AG04450 (cell line): ENCODE data around the gene CD180. TPM values are rescaled to one million over a fixed set of nuclear protein-coding genes. Genes with fewer than 3 reads are reported as not detected.

ENCODE experiments used
- CTCF ChIA-PET: fragments of 300-600, 350-600 bp; formaldehyde crosslinking; extraction: SDS; loops from one replicate; lab custom pipeline; 2022; ENCODE audit warnings: antibody characterized with exemption, inconsistent platforms; lab: Charles Lee
- POLR2A ChIA-PET: fragments of 350-600 bp; formaldehyde crosslinking; extraction: SDS; loops from one replicate; lab custom pipeline; 2021; ENCODE audit warnings: antibody characterized with exemption, inconsistent platforms; lab: Yijun Ruan, JAX
- DNase-seq: peaks from one replicate; pipeline ENCODE4 v3.0.0-alpha.2; 2011; ENCODE audit warnings: low read depth, low spot score
- H3K27ac ChIP-seq: one replicate; pipeline ENCODE4 v1.5.1; 2012; ENCODE audit warnings: low read depth, low read length, control low read depth
- H3K27me3 ChIP-seq: one replicate; pipeline ENCODE4 v1.6.0; 2012; ENCODE audit warnings: low read length; ENCODE audit not compliant: control insufficient read depth, insufficient read depth
- H3K4me3 ChIP-seq: 2 replicates; pipeline ENCODE4 v1.5.1; 2011; ENCODE audit warnings: mild to moderate bottlenecking, low read depth, low read length, control low read depth
- H3K9me3 ChIP-seq: 2 replicates; pipeline ENCODE4 v1.5.1; 2012; ENCODE audit warnings: low read length; ENCODE audit not compliant: control insufficient read depth, insufficient read depth
- polyA plus RNA-seq: library from polyadenylated mRNA; depleted of rRNA; stranded (reverse); fragments of >200 nt; gene quantifications from 2 replicates; pipeline ENCODE4 v1.2.3, GENCODE V29; 2011
- TF ChIP-seq, protein P1 (sequence below): IDR thresholded peaks from 2 replicates; pipeline ENCODE4 v1.5.1; 2011; ENCODE audit warnings: low read depth, low read length, control low read depth, inconsistent platforms

The CD180 gene
- polyA plus RNA-seq, 1 experiment = not detected

DNA sequence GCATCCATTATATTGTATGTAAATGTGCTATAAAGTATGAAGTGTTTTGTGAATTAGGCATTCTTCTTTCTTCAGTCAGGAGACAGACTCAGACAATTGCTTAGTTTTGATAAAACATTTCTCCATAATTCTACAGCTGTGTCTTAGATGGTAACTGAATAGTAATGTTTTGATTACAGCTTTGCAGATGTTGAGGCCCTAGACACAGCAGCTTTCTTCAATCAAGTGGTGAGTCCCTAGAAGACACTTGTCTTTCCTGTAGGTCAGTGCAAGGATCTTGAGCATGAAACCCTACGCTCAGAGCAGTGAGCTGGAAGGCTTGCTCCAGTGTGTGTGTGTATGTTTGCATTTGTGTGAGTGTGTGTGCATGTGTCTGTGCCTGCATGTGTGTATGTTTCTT lies 46.8 kb upstream of the CD180 start:
- TF ChIP-seq, protein P1, sequence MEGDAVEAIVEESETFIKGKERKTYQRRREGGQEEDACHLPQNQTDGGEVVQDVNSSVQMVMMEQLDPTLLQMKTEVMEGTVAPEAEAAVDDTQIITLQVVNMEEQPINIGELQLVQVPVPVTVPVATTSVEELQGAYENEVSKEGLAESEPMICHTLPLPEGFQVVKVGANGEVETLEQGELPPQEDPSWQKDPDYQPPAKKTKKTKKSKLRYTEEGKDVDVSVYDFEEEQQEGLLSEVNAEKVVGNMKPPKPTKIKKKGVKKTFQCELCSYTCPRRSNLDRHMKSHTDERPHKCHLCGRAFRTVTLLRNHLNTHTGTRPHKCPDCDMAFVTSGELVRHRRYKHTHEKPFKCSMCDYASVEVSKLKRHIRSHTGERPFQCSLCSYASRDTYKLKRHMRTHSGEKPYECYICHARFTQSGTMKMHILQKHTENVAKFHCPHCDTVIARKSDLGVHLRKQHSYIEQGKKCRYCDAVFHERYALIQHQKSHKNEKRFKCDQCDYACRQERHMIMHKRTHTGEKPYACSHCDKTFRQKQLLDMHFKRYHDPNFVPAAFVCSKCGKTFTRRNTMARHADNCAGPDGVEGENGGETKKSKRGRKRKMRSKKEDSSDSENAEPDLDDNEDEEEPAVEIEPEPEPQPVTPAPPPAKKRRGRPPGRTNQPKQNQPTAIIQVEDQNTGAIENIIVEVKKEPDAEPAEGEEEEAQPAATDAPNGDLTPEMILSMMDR = no peak
- Histone ChIP-seq H3K27me3 (no peaks in the 10 kb centered on the region), H3K27ac (no peak overlapping the region), H3K9me3 (no peaks in the 10 kb centered on the region), H3K4me3 (no peak overlapping the region)
- DNase-seq = no peak
- CTCF ChIA-PET = interaction anchor here (5.9 kb wide), 1 partner anchor 1008 kb away, joined by 102 read pairs; no protein-coding TSS in a partner anchor
- POLR2A ChIA-PET = no interaction called here

DNA sequence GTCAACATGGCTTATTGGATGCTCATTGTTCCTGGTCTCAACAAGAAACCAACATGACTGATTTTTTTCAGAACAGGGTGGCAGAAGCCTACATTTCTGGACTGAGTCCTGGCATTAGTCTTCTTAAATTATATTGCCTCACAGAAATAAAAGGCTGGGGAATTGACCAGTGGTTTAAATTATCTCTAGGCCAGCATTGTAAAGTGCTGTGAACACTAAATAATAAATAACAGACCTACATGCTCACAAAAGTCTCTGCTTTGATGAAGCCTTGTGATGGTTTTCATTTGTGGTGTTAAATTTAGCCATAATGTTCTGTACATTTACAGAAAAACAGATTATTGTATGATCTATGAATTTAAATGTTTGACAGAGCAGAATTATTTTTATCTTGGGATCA lies 44.7 kb upstream of the CD180 start:
- ChIA-PET POLR2A (no interaction called here), CTCF (no interaction called here)
- no peaks in the 10 kb centered on the region for H3K27me3 ChIP-seq
- TF ChIP-seq, protein P1 = no peak
- DNase-seq = no peak
- no peaks in the 10 kb centered on the region for H3K9me3 ChIP-seq
- no peak overlapping the region for H3K27ac ChIP-seq
- H3K4me3 ChIP-seq = no peak overlapping the region

DNA sequence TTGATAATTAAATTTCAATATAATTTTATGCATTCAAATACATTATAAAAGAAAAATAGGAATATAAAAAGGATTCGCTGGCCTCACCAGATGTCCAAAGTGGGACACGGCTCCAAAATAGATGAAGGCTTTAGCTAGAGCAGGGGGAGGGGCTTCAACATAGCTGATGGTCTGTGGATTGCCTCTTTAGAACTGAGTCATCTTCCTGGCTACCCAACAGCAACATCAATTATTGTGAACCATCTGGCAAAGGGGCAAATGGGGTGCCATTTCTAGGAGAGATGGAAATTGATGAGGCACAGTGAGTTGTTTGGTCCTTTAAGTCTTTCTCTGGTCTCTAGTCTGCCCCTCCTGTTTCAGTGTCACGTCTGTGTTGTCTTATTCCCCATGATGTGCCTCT lies 44.2 kb upstream of the CD180 start:
- no peak overlapping the region for H3K4me3 ChIP-seq
- H3K27ac ChIP-seq = no peak overlapping the region
- no peak for DNase-seq
- CTCF ChIA-PET = no interaction called here
- no peaks in the 10 kb centered on the region for H3K9me3 ChIP-seq
- no peaks in the 10 kb centered on the region for H3K27me3 ChIP-seq
- POLR2A ChIA-PET = no interaction called here
- TF ChIP-seq, protein P1 = no peak

- H3K27ac ChIP-seq = no peak overlapping the region
- TF ChIP-seq, protein P1 = no peak
- H3K27me3 ChIP-seq = no peaks in the 10 kb centered on the region
- ChIA-PET CTCF (interaction anchor here (0.7 to 1.2 kb wide), 4 partner anchors 9 to 1044 kb away, joined by 3 to 4 read pairs (median 3); no protein-coding TSS in a partner anchor), POLR2A (no interaction called here)
- no peak overlapping the region for H3K4me3 ChIP-seq
- H3K9me3 ChIP-seq = no peaks in the 10 kb centered on the region
- no peak for DNase-seq
Measured at GRCh38 chr5:67240065-67240464, 43.5 kb upstream of the CD180 start.

GRCh38 chr5:67238191-67238590 lies 41.6 kb upstream of the CD180 start:
- H3K4me3 ChIP-seq = no peak overlapping the region
- no peaks in the 10 kb centered on the region for H3K27me3 ChIP-seq
- TF ChIP-seq, protein P1 = no peak
- POLR2A ChIA-PET = no interaction called here
- CTCF ChIA-PET = interaction anchor here (1.0 kb wide), 1 partner anchor 8 kb away, joined by 3 read pairs; no protein-coding TSS in a partner anchor
- no peaks in the 10 kb centered on the region for H3K9me3 ChIP-seq
- no peak overlapping the region for H3K27ac ChIP-seq
- DNase-seq = no peak
